Endothelial cell of umbilical vein (primary cell): ENCODE measurements around the gene FRK.

Source experiments
- CTCF ChIP-seq, 2 donors: IDR thresholded peaks; 1 replicate in 1 of 2; 2 replicates in 1 of 2; pipeline ENCODE4 v1.5.1; 2011; ENCODE audit warnings: low read length in 2 of 2, mild to moderate bottlenecking in 2 of 2, moderate library complexity in 2 of 2, control low read depth in 1 of 2, inconsistent platforms in 1 of 2, low read depth in 1 of 2; ENCODE audit not compliant: insufficient read depth in 1 of 2; ENCODE audit errors: extremely low read depth in 1 of 2
- EZH2 ChIP-seq: IDR thresholded peaks from 2 replicates; pipeline ENCODE4 v1.6.1; 2012; ENCODE audit warnings: borderline replicate concordance, low read depth, mild to moderate bottlenecking, moderate library complexity, low read length, inconsistent platforms; ENCODE audit not compliant: severe bottlenecking
- POLR2A ChIP-seq: IDR thresholded peaks from 2 replicates; pipeline ENCODE4 v1.6.1; 2012; ENCODE audit warnings: low read depth, mild to moderate bottlenecking, control low read depth, low read length

GRCh38 chr6:115934829-115935228 is 125.9 kb downstream of the FRK start:
- TF ChIP-seq EZH2 (no peak), POLR2A (no peak), CTCF (IDR thresholded peaks at IDR 0.05; ENCODE audit: extremely low read depth in 1 of 2, insufficient read depth in 1 of 2, low read depth in 1 of 2, low read length in 2 of 2) (no peak)
